PC-3 (cell line): ENCODE results near the gene SEPTIN10. TPM values are rescaled to one million over a fixed set of nuclear protein-coding genes. Genes with fewer than 3 reads are reported as not detected.

Source experiments
- ATAC-seq: fragments of 200-7000 bp; cut with Tn5 transposase; 2 replicates; pipeline ENCODE4 v1.9.1; 2020; ENCODE audit warnings: mild to moderate bottlenecking, moderate library complexity
- BruUV-seq: library from RNA; stranded (reverse); fragments of 400-500 nt; replicated peaks from 2 replicates; lab custom pipeline; 2021; lab: Mats Ljungman, UMichigan
- CTCF ChIA-PET: fragments of 300-600 bp; sonication (Branson Sonifier 250); formaldehyde crosslinking; loops from one replicate; lab custom pipeline; 2022; ENCODE audit warnings: antibody characterized with exemption; lab: Charles Lee
- POLR2A ChIA-PET: fragments of 300-600 bp; sonication (Branson Sonifier 250); formaldehyde crosslinking; loops from one replicate; lab custom pipeline; 2022; ENCODE audit warnings: antibody characterized with exemption; ENCODE audit not compliant: unreplicated experiment; lab: Charles Lee
- DNase-seq: peaks from one replicate; pipeline ENCODE4 v3.0.0-alpha.2; 2015
- H2AFZ ChIP-seq: fragments of 300-600 bp; sonication (generic); 2 replicates; pipeline ENCODE4 v1.6.0; 2016; ENCODE audit warnings: antibody characterized with exemption, low read length
- H3F3A ChIP-seq: fragments of 300-600 bp; sonication (generic); one replicate; pipeline ENCODE4 v1.6.0; 2017; ENCODE audit warnings: antibody characterized with exemption, low read length, control low read depth, mild to moderate bottlenecking; ENCODE audit not compliant: unreplicated experiment
- H3K27ac ChIP-seq: fragments of 300-600 bp; sonication (generic); 2 replicates; pipeline ENCODE4 v1.5.1; 2016; ENCODE audit warnings: mild to moderate bottlenecking, low read length
- H3K27me3 ChIP-seq: fragments of 300-600 bp; sonication (generic); 2 replicates; pipeline ENCODE4 v1.6.1; 2016; ENCODE audit warnings: low read length, mixed read lengths
- H3K36me3 ChIP-seq: fragments of 300-600 bp; sonication (generic); 2 replicates; pipeline ENCODE4 v1.6.1; 2016; ENCODE audit warnings: low read depth, mixed run types, low read length, mixed read lengths
- H3K4me1 ChIP-seq: fragments of 300-600 bp; sonication (generic); 2 replicates; pipeline ENCODE4 v1.5.1; 2016; ENCODE audit warnings: low read length; ENCODE audit not compliant: insufficient read depth
- H3K4me2 ChIP-seq: fragments of 300-600 bp; sonication (generic); 2 replicates; pipeline ENCODE4 v1.6.0; 2016; ENCODE audit warnings: low read length
- H3K4me3 ChIP-seq: fragments of 300-600 bp; sonication (generic); 2 replicates; pipeline ENCODE4 v1.5.1; 2016; ENCODE audit warnings: mild to moderate bottlenecking, low read length, mixed read lengths
- H3K79me2 ChIP-seq: fragments of 300-600 bp; sonication (generic); 2 replicates; pipeline ENCODE4 v1.6.1; 2017; ENCODE audit warnings: low read length, mixed read lengths
- H3K9ac ChIP-seq: fragments of 300-600 bp; sonication (generic); 2 replicates; pipeline ENCODE4 v1.6.0; 2016; ENCODE audit warnings: mild to moderate bottlenecking, low read length
- H3K9me2 ChIP-seq: fragments of 300-600 bp; sonication (generic); replicated peaks from 2 replicates; pipeline ENCODE4 v1.6.1; 2016; ENCODE audit warnings: mixed run types, low read length, mixed read lengths
- H3K9me3 ChIP-seq: fragments of 300-600 bp; sonication (generic); 2 replicates; pipeline ENCODE4 v1.6.1; 2016; ENCODE audit warnings: low read length, mixed read lengths
- H4K20me1 ChIP-seq: fragments of 300-600 bp; sonication (generic); 2 replicates; pipeline ENCODE4 v1.6.1; 2016; ENCODE audit warnings: low read length, mixed read lengths
- CTCF ChIP-seq: fragments of 300-600 bp; sonication (generic); conservative IDR thresholded peaks from 2 replicates; pipeline ENCODE4 v1.5.1; 2017; ENCODE audit warnings: antibody characterized with exemption, low read depth, mild to moderate bottlenecking, low read length
- EZH2 ChIP-seq: fragments of 300-600 bp; sonication (generic); IDR thresholded peaks from one replicate; pipeline ENCODE4 v1.6.1; 2017; ENCODE audit warnings: antibody characterized with exemption, mild to moderate bottlenecking, low read length; ENCODE audit not compliant: unreplicated experiment
- EZH2phosphoT487 ChIP-seq: fragments of 300-600 bp; sonication (generic); IDR thresholded peaks from 2 replicates; pipeline ENCODE4 v1.6.1; 2018; ENCODE audit warnings: mild to moderate bottlenecking, antibody characterized with exemption, low read length, borderline replicate concordance
- intact Hi-C: fragments of 100-400 bp; cut with micrococcal nuclease; formaldehyde crosslinking; loops from 2 replicates; pipeline ENCODE4 v1.9.0; 2023
- total RNA-seq: library from RNA; depleted of rRNA; stranded (reverse); fragments of >200 nt; gene quantifications from 2 replicates; pipeline ENCODE4 v1.2.3, GENCODE V29; 2014

SEPTIN10 gene
- total RNA-seq, 1 experiment from 2014 or later = 36.1 TPM

- Histone ChIP-seq H3K4me3 (no peak overlapping the region), H3K27ac (no peak overlapping the region), H3K9ac (no peak overlapping the region), H3K4me2 (no peak overlapping the region), H3K9me2 (no peaks in the 10 kb centered on the region), H3F3A (no peaks in the 10 kb centered on the region), H4K20me1 (no peaks in the 10 kb centered on the region), H2AFZ (no peak overlapping the region), H3K79me2 (no peaks in the 10 kb centered on the region), H3K4me1 (peaks cover 20% of the 10 kb centered on the region), H3K27me3 (no peaks in the 10 kb centered on the region), H3K36me3 (no peaks in the 10 kb centered on the region), H3K9me3 (no peaks in the 10 kb centered on the region)
- intact Hi-C loops = no loop called here
- ChIA-PET POLR2A (no interaction called here), CTCF (no interaction called here)
- DNase-seq = no peak
- TF ChIP-seq CTCF (no peak), EZH2phosphoT487 (no peak), EZH2 (no peak)
- no TSS peak for BruUV-seq
- no peak for ATAC-seq
Observed at GRCh38 chr2:109503191-109503590, 110.6 kb downstream of the SEPTIN10 start.

GRCh38 chr2:109501461-109501860 is 112.3 kb downstream of the SEPTIN10 start:
- Histone ChIP-seq H3K9me3 (no peaks in the 10 kb centered on the region), H3K4me2 (no peak overlapping the region), H3K36me3 (no peaks in the 10 kb centered on the region), H3K4me1 (peaks cover 34% of the 10 kb centered on the region), H2AFZ (no peak overlapping the region), H3K27me3 (no peaks in the 10 kb centered on the region), H4K20me1 (no peaks in the 10 kb centered on the region), H3K9ac (no peak overlapping the region), H3K79me2 (no peaks in the 10 kb centered on the region), H3K9me2 (no peaks in the 10 kb centered on the region), H3F3A (no peaks in the 10 kb centered on the region), H3K27ac (no peak overlapping the region), H3K4me3 (no peak overlapping the region)
- TF ChIP-seq EZH2phosphoT487 = no peak
- intact Hi-C loops = no loop called here
- ATAC-seq (no peak), DNase-seq (no peak)
- BruUV-seq = no TSS peak
- CTCF ChIA-PET = no interaction called here
- POLR2A ChIA-PET = no interaction called here

- H3K9me2 ChIP-seq = no peaks in the 10 kb centered on the region
- peaks cover 34% of the 10 kb centered on the region for H3K4me1 ChIP-seq
- ATAC-seq = no peak
- H3K27ac ChIP-seq = no peak overlapping the region
- no peaks in the 10 kb centered on the region for H3K36me3 ChIP-seq
- POLR2A ChIA-PET = no interaction called here
- BruUV-seq = no TSS peak
- H3K4me2 ChIP-seq = no peak overlapping the region
- intact Hi-C loops = no loop called here
- no peaks in the 10 kb centered on the region for H3K79me2 ChIP-seq
- no peak for DNase-seq
- no peaks in the 10 kb centered on the region for H3F3A ChIP-seq
- no peak overlapping the region for H3K4me3 ChIP-seq
- CTCF ChIA-PET = no interaction called here
- no peak for TF ChIP-seq EZH2
- no peaks in the 10 kb centered on the region for H3K9me3 ChIP-seq
- no peak overlapping the region for H2AFZ ChIP-seq
- no peak overlapping the region for H3K9ac ChIP-seq
- H3K27me3 ChIP-seq = no peaks in the 10 kb centered on the region
- no peaks in the 10 kb centered on the region for H4K20me1 ChIP-seq
Observed at GRCh38 chr2:109500910-109501309, 112.9 kb downstream of the SEPTIN10 start.

- TF ChIP-seq EZH2 = no peak
- no peak for TF ChIP-seq EZH2phosphoT487
- TF ChIP-seq CTCF = no peak
- intact Hi-C loops = loop anchor here (5.0 to 10.0 kb wide), 2 partner anchors 167 to 645 kb away; no protein-coding TSS in a partner anchor
- H3K4me2 ChIP-seq = peak overlapping the region; percentile 56
- H3K9me2 ChIP-seq = no peaks in the 10 kb centered on the region
- peak; percentile 42 for ATAC-seq
- no peak overlapping the region for H2AFZ ChIP-seq
- H3K4me3 ChIP-seq = no peak overlapping the region; the same call in 1 of the 2 replicates
- no peaks in the 10 kb centered on the region for H3K79me2 ChIP-seq
- peak overlapping the region; percentile 47; the same call in 1 of the 2 replicates for H3K27ac ChIP-seq
- H3F3A ChIP-seq = no peaks in the 10 kb centered on the region
- H3K27me3 ChIP-seq = no peaks in the 10 kb centered on the region
- POLR2A ChIA-PET = interaction anchor here (0.6 kb wide), 1 partner anchor 17 kb away, joined by 3 read pairs; no protein-coding TSS in a partner anchor
- no peaks in the 10 kb centered on the region for H3K36me3 ChIP-seq
- no peaks in the 10 kb centered on the region for H3K9me3 ChIP-seq
- no peak overlapping the region for H3K9ac ChIP-seq
- H3K4me1 ChIP-seq = peaks cover 34% of the 10 kb centered on the region
- BruUV-seq = no TSS peak
- peak; percentile 80 for DNase-seq
- CTCF ChIA-PET = no interaction called here
- no peaks in the 10 kb centered on the region for H4K20me1 ChIP-seq
Observed at GRCh38 chr2:109499566-109499965, 114.2 kb downstream of the SEPTIN10 start.
